UCSD-AML1 (cell line): ENCODE data around the gene GOLPH3L.
"Not testable (repeated sequence)": the region's sequence is repeated elsewhere in the genome, so short reads cannot be mapped to it uniquely, and the experiment has no call there.

ENCODE experiments used
- DNase-seq: peaks from one replicate; lab custom pipeline; 2025; ENCODE audit not compliant: unreplicated experiment; lab: John Stamatoyannopoulos, UW

Gene GOLPH3L

GRCh38 chr1:150696995-150697927, at the start of gene GOLPH3L:
Gene GOLPH3L, minus strand, starts transcription at chr1:150697154. Its CDS starts 2,316 bp downstream, at chr1:150694838.
- DNase-seq, result peak; percentile 91

DNA sequence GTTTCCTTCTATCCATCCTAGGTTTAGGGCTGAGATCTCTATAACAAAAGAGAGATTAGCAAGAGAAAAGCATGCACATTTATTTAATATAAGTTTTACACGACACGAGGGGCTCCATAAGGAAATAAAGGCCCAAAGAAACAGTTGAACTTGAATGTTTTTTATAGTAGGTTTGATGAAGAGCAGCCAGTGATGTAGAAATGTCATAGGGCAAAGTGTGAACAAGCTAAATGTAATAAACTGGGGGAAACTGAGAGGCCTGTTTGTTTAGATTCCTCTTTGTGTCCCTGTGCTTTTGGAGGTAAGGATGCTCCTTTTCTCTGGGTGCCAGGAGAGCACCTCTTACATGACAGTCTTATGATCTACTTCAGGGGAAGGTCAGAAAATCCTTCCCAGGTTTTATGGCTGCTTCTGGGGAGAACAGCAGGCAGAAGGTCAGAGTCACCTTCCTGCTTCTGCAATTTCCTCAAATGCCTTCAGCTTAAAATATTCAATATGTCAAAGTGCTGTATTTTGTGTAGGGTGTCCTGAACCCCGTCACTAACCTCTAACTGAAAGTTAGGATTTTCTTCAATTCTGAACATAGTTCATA, 33.3 kb upstream of the GOLPH3L start:
- no peak for DNase-seq

DNA sequence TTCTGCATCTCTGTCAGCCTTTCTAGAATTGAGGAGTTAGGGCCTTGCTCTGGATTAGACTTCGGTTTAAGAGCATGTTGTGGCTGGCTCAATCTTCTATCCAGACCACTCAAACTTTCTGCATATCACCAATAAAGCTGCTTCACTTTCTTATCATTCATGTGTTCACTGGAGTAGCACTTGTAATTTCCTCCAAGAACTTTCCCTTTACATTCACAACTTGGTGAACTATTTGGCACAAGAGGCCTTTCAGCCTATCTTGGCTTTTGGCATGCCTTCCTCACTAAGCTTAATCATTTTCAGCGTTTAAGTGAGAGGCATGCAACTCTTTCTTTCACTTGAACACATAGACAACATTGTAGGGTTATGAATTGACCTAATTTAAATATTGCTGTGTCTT, 27.4 kb upstream of the GOLPH3L start:
- DNase-seq, result no peak

- DNase-seq, result no peak
These were observed 23.7 kb upstream of the GOLPH3L start, which contains the start of gene HORMAD1 for GRCh38 chr1:150720703-150721102. Gene HORMAD1, minus strand, starts transcription at chr1:150720895. Its CDS starts 1,390 bp downstream, at chr1:150719505.

- no peak for DNase-seq
These were observed 23.1 kb upstream of the GOLPH3L start for GRCh38 chr1:150720098-150720497.

DNA sequence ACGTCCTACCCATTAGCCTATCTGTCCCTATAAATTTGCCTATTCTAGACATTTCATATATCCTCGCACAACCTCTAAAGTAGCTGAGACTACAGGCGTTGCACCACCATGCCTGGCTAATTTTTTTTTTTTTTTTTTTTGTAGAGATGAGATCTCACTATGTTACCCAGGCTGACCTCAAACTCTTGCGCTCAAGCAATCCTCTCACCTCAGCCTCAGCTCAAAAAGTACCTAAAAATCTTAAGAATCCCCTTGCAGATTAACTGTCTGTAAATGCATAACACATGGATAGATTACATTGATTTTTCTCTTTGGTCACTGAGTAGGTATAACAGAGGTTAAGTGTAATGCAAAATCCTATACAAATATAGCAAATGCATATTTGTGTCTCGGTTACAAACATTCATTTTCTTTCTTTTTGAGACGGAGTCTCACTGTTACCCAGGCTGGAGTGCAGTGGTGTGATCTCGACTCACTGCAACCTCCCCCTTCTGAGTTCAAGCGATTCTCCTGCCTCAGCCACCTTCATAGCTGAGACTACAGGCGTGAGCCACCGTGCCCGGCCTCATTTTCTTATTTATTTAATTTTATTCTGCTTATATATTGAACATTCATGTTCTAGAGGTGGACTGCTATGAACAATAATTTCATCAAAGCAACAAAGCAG, 21.4 kb upstream of the GOLPH3L start:
- no peak for DNase-seq

- not testable (repeated sequence) for DNase-seq
These were observed 12.1 kb upstream of the GOLPH3L start for GRCh38 chr1:150709031-150709430.

GRCh38 chr1:150708595-150708994, 11.6 kb upstream of the GOLPH3L start:
- no peak for DNase-seq

DNA sequence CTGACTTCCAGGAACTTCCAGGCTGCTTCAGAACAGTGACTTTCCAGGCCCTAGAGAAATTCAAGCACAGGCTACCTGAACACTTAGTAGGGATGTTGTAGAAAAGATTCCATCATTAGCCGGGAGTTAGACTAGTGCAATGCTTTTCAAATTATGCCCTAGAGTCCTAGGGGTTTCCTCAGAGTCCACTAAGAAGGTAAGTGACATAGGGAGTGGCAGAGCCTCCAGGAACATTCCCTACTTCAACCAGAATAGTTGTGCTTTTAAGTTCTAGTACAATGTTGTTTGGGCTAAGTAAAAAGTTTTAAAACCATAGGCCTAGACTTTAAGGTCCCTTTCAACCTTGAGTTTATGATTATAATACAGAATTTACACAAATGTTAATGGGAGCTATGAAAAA, 9.1 kb upstream of the GOLPH3L start:
- no peak for DNase-seq

DNA sequence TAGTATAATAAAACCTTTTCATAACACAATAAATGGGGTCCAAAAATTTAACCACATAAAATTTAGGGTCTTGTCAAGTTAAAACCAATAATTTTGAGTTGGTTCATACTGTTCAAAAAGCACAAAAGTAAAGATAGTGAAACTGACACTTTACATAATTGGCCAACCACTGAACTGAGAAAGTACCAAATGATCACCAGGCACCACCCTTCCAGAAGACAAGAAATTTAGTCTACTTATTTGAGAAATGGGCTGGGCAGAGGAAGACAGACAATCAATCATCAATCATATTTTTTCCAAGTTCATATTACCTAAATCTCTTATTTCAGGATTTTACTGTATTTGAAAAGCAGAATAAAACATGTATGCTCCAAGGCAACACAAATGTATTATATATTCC, 6.5 kb upstream of the GOLPH3L start:
- no peak for DNase-seq

GRCh38 chr1:150696590-150696989, 364 bp downstream of the GOLPH3L start:
- no peak for DNase-seq

GRCh38 chr1:150696162-150696561, 792 bp downstream of the GOLPH3L start:
- no peak for DNase-seq

DNA sequence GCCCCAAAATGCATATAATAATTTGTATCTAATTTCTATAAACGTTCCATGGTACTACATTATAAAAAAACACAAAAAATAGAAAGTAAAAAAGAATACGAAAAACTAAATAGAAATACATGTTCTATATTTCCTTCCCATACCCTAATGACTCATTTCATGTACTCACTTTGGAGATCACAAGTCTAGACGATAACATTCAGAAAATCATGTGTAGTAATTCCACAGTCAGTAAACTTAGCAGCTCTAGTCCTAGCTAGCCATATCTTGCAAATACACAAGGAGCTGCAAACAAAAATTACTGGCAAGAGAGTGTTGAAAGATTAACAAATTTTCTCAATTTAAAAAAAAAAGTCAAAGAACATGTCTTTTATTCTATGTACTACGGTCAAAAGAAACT, 1.4 kb downstream of the GOLPH3L start:
- DNase-seq, result no peak

DNA sequence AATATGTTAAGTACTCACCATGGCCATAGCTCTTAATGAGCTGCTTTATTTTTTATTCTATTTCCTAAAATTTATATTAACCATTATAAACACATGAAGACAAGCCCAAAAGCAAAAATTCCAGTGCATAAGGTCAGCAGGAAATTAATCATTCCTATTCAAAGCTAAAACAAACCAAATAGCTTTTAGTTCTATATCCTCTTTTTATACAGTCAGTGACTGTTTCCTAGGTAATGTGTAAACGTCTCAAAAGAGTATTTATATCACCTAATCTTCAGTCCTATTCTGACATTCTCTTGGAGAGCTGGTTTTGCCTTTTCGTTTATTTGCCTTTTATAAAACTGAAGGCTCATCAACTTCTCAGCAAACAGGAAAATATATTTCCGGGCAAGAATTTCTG, 4.2 kb downstream of the GOLPH3L start:
- DNase-seq, result no peak

- DNase-seq, result no peak
These were observed 8.2 kb downstream of the GOLPH3L start for GRCh38 chr1:150688763-150689162.

DNA sequence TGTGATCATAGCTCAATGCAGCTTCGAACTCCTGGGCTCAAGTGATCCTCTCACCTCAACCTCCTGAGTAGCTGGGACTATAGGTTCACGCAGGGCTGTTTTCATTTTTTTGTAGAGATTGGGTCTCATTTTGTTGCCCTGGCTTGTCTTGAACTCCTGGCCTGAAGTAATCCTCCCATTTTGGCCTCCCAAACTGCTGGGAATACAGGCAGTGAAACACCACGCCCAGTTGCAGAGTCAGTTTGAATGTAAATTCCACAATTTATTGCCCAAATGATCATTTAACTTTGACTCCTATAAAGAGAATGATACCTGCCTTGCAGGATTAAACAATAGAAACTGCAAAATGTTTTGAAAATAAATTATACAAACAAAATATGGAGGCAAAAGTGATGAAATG, 10.7 kb downstream of the GOLPH3L start:
- DNase-seq, result no peak

DNA sequence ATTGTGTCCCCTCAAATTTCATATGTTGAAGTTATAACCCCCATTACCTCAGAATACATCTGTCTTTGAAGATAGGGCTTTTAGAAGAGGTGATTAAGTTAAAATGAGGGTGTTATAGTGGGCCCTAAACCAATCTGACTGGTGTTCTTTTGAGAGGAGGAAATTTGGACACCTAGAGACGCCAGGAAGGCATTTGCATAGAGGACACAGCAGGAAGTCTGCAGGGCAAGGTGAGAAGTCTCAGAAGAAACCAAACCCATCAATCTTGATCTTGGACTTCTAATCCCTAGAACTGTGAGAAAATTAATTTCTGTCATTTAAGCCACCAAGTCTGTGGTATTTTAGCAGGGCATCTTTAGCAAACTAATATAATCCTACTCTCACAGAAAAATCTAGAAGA, 13.0 kb downstream of the GOLPH3L start:
- no peak for DNase-seq

DNA sequence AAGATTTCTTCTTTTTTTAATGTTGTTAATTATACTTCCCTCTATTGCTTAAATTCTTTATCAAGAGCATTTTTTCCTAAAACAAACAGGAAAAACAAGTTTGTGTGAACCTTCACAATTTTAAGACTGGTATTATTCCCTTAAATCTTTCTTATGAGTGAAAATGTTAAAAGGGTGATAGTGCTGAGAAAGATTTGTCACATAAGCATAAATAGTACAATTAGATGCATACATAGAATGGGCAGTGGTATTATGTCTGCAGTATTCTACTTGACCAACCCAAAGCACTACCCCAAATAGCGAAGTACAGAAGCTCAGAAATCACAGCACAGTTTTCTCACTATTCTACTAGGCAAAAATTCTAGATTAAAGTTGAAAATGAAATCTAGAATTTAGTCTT, 18.0 kb downstream of the GOLPH3L start:
- no peak for DNase-seq

- no peak for DNase-seq
These were observed 22.1 kb downstream of the GOLPH3L start for GRCh38 chr1:150674881-150675280.

DNA sequence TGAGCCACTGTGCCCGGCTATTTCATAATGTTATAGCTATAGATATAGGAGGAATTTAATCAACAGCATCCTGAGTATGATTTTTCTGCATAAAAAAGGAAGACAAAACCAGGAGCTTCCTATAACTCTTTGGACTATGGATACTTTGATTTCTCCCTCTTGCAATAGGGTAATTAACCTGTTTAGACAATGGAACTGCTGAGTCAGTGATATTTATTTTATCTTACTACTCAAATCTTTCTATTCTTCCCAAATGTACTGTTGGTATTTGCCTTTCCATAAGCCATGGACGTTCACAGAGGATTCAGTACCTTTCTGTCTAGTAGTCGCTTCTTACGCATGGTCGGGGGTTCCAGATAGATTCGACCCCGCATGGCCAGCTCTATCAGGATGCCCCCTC, 33.6 kb downstream of the GOLPH3L start:
- DNase-seq, result no peak

DNA sequence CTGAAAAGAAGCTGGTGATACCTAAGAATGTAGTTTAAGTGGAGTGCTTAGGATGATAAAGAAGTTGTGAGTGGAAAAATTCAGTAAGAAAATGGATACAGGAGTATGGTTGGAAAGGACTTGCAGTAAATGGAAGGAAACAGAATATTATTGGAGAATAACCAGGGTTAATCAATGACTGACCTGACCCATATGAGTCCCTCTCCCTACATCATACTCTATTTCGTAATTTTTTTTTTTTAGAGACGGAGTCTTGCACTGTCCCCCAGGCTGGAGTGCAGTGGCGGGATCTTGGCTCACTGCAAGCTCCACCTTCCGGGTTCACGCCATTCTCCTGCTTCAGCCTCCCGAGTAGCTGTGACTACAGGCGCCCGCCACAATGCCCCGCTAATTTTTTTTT, 34.1 kb downstream of the GOLPH3L start:
- no peak for DNase-seq

- no peak for DNase-seq
These were observed 35.8 kb downstream of the GOLPH3L start for GRCh38 chr1:150661156-150661555.
